Measurements from ENCODE around the gene ZSCAN1.

DNA sequence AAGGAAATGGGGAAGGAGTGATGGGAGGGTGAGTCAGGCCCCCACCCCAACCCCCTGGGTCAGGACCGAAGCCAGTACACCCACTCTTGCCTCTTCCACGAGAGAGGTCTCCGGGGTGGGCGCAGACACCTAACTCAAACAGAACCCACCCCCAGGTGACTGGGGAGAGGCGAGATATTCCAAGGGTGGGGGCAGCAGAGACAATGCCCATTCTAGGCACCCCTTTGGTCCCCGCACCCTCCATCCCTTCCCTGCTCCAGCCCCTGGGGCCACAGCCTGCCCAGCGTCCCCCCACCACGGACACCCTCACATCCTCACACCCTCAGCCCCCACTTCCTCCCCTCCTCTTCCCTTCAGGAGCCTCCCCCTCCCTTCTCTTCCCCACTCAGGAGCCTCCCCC is 63.5 kb downstream of the ZSCAN1 start:
- TF ChIP-seq, protein P1, sequence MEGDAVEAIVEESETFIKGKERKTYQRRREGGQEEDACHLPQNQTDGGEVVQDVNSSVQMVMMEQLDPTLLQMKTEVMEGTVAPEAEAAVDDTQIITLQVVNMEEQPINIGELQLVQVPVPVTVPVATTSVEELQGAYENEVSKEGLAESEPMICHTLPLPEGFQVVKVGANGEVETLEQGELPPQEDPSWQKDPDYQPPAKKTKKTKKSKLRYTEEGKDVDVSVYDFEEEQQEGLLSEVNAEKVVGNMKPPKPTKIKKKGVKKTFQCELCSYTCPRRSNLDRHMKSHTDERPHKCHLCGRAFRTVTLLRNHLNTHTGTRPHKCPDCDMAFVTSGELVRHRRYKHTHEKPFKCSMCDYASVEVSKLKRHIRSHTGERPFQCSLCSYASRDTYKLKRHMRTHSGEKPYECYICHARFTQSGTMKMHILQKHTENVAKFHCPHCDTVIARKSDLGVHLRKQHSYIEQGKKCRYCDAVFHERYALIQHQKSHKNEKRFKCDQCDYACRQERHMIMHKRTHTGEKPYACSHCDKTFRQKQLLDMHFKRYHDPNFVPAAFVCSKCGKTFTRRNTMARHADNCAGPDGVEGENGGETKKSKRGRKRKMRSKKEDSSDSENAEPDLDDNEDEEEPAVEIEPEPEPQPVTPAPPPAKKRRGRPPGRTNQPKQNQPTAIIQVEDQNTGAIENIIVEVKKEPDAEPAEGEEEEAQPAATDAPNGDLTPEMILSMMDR (IDR thresholded peaks at IDR 0.05; ENCODE audit: poor library complexity), result no peak
- TF ChIP-seq EZH2phosphoT487 (IDR thresholded peaks at IDR 0.05; ENCODE audit: low read depth, severe bottlenecking, unreplicated experiment), result no peak
